Caki2 (cell line): ENCODE data around the gene C16orf86. TPM values are rescaled to one million over a fixed set of nuclear protein-coding genes. Genes with fewer than 3 reads are reported as not detected.

Experiments used
- DNase-seq: peaks from one replicate; pipeline ENCODE4 v3.0.0-alpha.2; 2015; ENCODE audit warnings: low read depth
- in situ Hi-C: cut with HindIII; loops from 2 replicates; pipeline ENCODE4 v1.10.0; 2016; ENCODE audit warnings: low sequenced_read_pairs, low pct_unique_long_range_greater_than_20kb, mixed read lengths
- total RNA-seq: library from RNA; depleted of rRNA; stranded (reverse); fragments of >200 nt; shearing (Covaris generic); gene quantifications from 2 replicates; pipeline ENCODE4 v1.2.3, GENCODE V29; 2014; ENCODE audit warnings: low replicate concordance; rRNA removed

The C16orf86 gene
- total RNA-seq, 1 experiment from 2014 or later, result not detected

- in situ Hi-C loops, result no loop called here
- DNase-seq, result no peak
Observed at GRCh38 chr16:67710607-67711006, 44.0 kb downstream of the C16orf86 start.

GRCh38 chr16:67713647-67714273 is 47.1 kb downstream of the C16orf86 start:
- in situ Hi-C loops, result no loop called here
- DNase-seq, result no peak

- in situ Hi-C loops, result no loop called here
- DNase-seq, result no peak
Observed at GRCh38 chr16:67714522-67714921, 47.9 kb downstream of the C16orf86 start.

GRCh38 chr16:67716097-67716496 is 49.5 kb downstream of the C16orf86 start:
- DNase-seq, result no peak
- in situ Hi-C loops, result no loop called here

Other genes starting within 250 kb of the C16orf86 start
- gene HSD11B2, start 235.7 kb upstream of the C16orf86 start, total RNA-seq, result not detected in 2 replicates
- gene ATP6V0D1, start 185.7 kb upstream of the C16orf86 start, total RNA-seq, result 39.7 and 71.5 TPM in 2 replicates
- gene AGRP, start 183.3 kb upstream of the C16orf86 start, total RNA-seq, result not detected in 2 replicates
- gene RIPOR1, start 138.0 kb upstream of the C16orf86 start, total RNA-seq, result 3.4 and 11.0 TPM in 2 replicates
- gene CTCF, start 104.3 kb upstream of the C16orf86 start, total RNA-seq, result 32.1 and 34.5 TPM in 2 replicates
- 1.1 TPM in 1 of 2 replicates, not detected in the other for gene CARMIL2, start 21.7 kb upstream of the C16orf86 start, total RNA-seq
- 20.7 and 33.9 TPM in 2 replicates for gene ACD, start 6.6 kb upstream of the C16orf86 start, total RNA-seq
- 5.3 and 7.2 TPM in 2 replicates for gene PARD6A, start 5.9 kb upstream of the C16orf86 start, total RNA-seq
- gene ENKD1, start 64 bp upstream of the C16orf86 start, total RNA-seq, result 0.47 TPM in 1 of 2 replicates, not detected in the other
- 13.5 and 15.7 TPM in 2 replicates for gene GFOD2, start 52.5 kb downstream of the C16orf86 start, total RNA-seq
- 2.9 and 3.7 TPM in 2 replicates for gene RANBP10, start 139.7 kb downstream of the C16orf86 start, total RNA-seq
- gene TSNAXIP1, start 140.1 kb downstream of the C16orf86 start, total RNA-seq, result 0.20 and 0.38 TPM in 2 replicates
- gene THAP11, start 175.5 kb downstream of the C16orf86 start, total RNA-seq, result 42.3 and 56.6 TPM in 2 replicates
- gene NUTF2, start 180.1 kb downstream of the C16orf86 start, total RNA-seq, result 240 and 242 TPM in 2 replicates
- 14.4 and 24.4 TPM in 2 replicates for gene CENPT, start 180.9 kb downstream of the C16orf86 start, total RNA-seq
- gene EDC4, start 206.2 kb downstream of the C16orf86 start, total RNA-seq, result 43.7 and 46.6 TPM in 2 replicates
- 0.84 and 23.3 TPM in 2 replicates for gene NRN1L, start 218.1 kb downstream of the C16orf86 start, total RNA-seq
- gene PSKH1, start 226.4 kb downstream of the C16orf86 start, total RNA-seq, result 18.0 and 25.9 TPM in 2 replicates